Activated CD8-positive, alpha-beta T cell treated with anti-CD3 and anti-CD28 coated beads for 36 hours (primary cell): ENCODE data around the gene ITCH. TPM values are rescaled to one million over a fixed set of nuclear protein-coding genes. Genes with fewer than 3 reads are reported as not detected.

Experiments
- ATAC-seq: fragments of 200-7000 bp; cut with Tn5 transposase; one replicate; pipeline ENCODE4 v1.10.0; 2021; ENCODE audit warnings: mild to moderate bottlenecking, moderate library complexity
- CTCF ChIA-PET: fragments of 350-600 bp; sonication (Branson Sonifier 250); formaldehyde crosslinking; loops from one replicate; lab custom pipeline; 2021; ENCODE audit warnings: antibody characterized with exemption; lab: Charles Lee
- POLR2A ChIA-PET: fragments of 350-600 bp; sonication (Branson Sonifier 250); formaldehyde crosslinking; loops from one replicate; lab custom pipeline; 2021; ENCODE audit warnings: antibody characterized with exemption; lab: Charles Lee
- DNase-seq: peaks from one replicate; pipeline ENCODE4 v3.0.0-alpha.2; 2020
- H3K27ac Mint-ChIP-seq: one replicate; pipeline ENCODE4 v1.8.0; 2021; ENCODE audit warnings: mild to moderate bottlenecking, mixed read lengths
- H3K27me3 Mint-ChIP-seq: one replicate; pipeline ENCODE4 v1.8.0; 2021; ENCODE audit warnings: mixed read lengths
- H3K36me3 Mint-ChIP-seq: one replicate; pipeline ENCODE4 v1.8.0; 2021; ENCODE audit warnings: low read depth, mixed read lengths
- H3K4me1 Mint-ChIP-seq: one replicate; pipeline ENCODE4 v1.8.0; 2021; ENCODE audit warnings: low read depth, mixed read lengths
- H3K4me3 Mint-ChIP-seq: one replicate; pipeline ENCODE4 v1.8.0; 2021; ENCODE audit warnings: mild to moderate bottlenecking, moderate library complexity, mixed read lengths
- H3K9me3 Mint-ChIP-seq: one replicate; pipeline ENCODE4 v1.8.0; 2021; ENCODE audit warnings: mixed read lengths
- intact Hi-C: fragments of 100-400 bp; cut with micrococcal nuclease; formaldehyde crosslinking; loops from one replicate; pipeline ENCODE4 v1.10.0; 2022
- total RNA-seq, 2 experiments: library from RNA; stranded (reverse); gene quantifications; one replicate each; pipeline ENCODE4 v1.2.3, GENCODE V29; 2021
- TF ChIP-seq, protein P1 (sequence below): fragments of 200-600 bp; IDR thresholded peaks from one replicate; pipeline ENCODE4 v1.8.0; 2022; ENCODE audit warnings: antibody characterized with exemption, mild to moderate bottlenecking

ITCH gene
- total RNA-seq, 2 experiments from 2014 or later: 46.0 to 51.8 TPM

DNA sequence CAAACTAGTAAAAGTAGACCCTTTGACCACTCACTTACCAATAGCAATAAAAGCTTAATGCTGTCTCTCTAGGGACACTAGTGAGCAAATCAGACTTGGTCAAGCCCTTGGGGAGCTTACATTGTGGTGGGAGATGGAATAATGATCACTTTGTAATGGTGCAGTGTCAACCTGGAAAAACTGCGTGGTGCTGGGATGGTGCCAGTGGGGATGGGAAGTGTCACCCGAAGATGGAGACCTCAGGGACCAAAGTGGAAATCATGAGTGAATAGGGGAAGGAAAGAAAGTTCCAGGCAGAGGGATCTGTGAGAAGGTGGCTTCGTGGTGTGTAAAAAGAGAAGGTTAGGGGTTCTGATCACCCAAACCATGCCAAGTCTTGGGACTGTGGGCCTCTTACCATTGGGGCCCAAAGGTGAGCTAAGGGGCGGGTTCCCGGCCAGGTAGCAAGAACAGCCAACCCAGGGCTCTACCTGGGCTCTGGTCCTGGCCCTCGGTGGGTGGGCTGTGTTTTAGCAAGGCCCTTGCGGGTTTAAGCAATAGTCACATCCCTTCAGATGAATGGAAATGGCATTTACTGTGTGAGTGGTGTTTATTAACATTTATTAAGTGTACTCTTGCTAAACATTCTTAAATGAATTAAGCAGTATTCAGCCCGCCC is 168.7 kb downstream of the ITCH start:
- TF ChIP-seq, protein P1, sequence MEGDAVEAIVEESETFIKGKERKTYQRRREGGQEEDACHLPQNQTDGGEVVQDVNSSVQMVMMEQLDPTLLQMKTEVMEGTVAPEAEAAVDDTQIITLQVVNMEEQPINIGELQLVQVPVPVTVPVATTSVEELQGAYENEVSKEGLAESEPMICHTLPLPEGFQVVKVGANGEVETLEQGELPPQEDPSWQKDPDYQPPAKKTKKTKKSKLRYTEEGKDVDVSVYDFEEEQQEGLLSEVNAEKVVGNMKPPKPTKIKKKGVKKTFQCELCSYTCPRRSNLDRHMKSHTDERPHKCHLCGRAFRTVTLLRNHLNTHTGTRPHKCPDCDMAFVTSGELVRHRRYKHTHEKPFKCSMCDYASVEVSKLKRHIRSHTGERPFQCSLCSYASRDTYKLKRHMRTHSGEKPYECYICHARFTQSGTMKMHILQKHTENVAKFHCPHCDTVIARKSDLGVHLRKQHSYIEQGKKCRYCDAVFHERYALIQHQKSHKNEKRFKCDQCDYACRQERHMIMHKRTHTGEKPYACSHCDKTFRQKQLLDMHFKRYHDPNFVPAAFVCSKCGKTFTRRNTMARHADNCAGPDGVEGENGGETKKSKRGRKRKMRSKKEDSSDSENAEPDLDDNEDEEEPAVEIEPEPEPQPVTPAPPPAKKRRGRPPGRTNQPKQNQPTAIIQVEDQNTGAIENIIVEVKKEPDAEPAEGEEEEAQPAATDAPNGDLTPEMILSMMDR: no peak
- DNase-seq (no peak), ATAC-seq (no peak)
- no peak overlapping the region for H3K4me3 Mint-ChIP-seq
- peaks cover 13% of the 10 kb centered on the region for H3K36me3 Mint-ChIP-seq
- CTCF ChIA-PET: interaction anchor here (0.9 to 4.3 kb wide), 6 partner anchors 7 to 219 kb away, joined by 3 to 25 read pairs (median 9); no protein-coding TSS in a partner anchor
- H3K4me1 Mint-ChIP-seq: peaks cover 2% of the 10 kb centered on the region
- intact Hi-C loops: no loop called here
- POLR2A ChIA-PET: interaction anchor here (2.0 kb wide), 1 partner anchor 15 kb away, joined by 13 read pairs; the partner anchor contains the start of gene DYNLRB1
- H3K9me3 Mint-ChIP-seq: no peaks in the 10 kb centered on the region
- H3K27ac Mint-ChIP-seq: no peak overlapping the region
- no peaks in the 10 kb centered on the region for H3K27me3 Mint-ChIP-seq

DNA sequence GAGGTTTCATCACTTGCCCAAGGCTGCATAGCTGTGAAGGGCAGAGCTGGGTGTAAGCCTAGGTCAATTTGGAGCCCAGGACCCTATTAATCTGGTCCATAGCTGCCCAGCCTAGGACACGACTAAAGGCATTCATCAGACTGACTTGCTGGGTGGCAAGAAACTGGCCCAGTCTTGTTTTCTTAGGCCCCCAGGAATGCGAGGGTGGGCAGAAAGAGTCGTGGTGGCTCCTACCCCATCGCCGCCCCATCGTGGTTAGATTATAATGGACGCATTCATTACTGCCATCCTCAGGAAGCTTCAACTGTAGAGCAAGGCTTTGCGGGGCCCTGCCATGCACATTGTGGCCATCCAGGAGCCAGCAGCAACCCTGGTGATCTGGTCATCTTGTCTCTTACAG is 169.2 kb downstream of the ITCH start:
- intact Hi-C loops: no loop called here
- Mint-ChIP-seq H3K9me3 (no peaks in the 10 kb centered on the region), H3K36me3 (peaks cover 18% of the 10 kb centered on the region), H3K4me3 (no peak overlapping the region), H3K4me1 (peaks cover 2% of the 10 kb centered on the region), H3K27me3 (no peaks in the 10 kb centered on the region), H3K27ac (no peak overlapping the region)
- POLR2A ChIA-PET: no interaction called here
- DNase-seq (no peak), ATAC-seq (no peak)
- CTCF ChIA-PET: interaction anchor here (0.9 to 4.3 kb wide), 3 partner anchors 10 to 220 kb away, joined by 4 to 25 read pairs (median 14); no protein-coding TSS in a partner anchor
- TF ChIP-seq, protein P1: no peak

DNA sequence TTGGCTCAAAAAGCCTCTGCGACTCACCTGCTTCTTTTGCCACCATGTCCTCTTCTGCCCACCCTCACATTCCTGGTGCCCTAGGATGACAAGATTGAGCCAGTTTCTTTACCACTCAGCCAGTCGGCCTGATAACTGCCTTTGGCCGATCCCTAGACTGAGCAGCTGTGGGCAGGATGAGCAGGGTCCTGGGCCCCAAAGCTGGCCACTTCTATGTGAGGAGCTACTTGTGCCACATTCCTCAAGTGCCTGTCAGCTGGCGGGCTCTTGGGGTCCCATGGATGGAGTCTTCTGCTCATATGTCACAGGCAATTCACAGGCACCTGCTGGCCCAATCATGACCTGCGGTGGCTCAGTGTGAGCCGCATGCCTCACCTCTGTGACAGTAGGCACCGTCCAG is 169.7 kb downstream of the ITCH start:
- H3K36me3 Mint-ChIP-seq: peaks cover 15% of the 10 kb centered on the region
- peaks cover 2% of the 10 kb centered on the region for H3K4me1 Mint-ChIP-seq
- no peak for ATAC-seq
- H3K9me3 Mint-ChIP-seq: no peaks in the 10 kb centered on the region
- TF ChIP-seq, protein P1: no peak
- no peak for DNase-seq
- intact Hi-C loops: no loop called here
- ChIA-PET CTCF (interaction anchor here (0.9 to 4.3 kb wide), 2 partner anchors 10 to 220 kb away, joined by 4 to 25 read pairs; no protein-coding TSS in a partner anchor), POLR2A (no interaction called here)
- no peak overlapping the region for H3K27ac Mint-ChIP-seq
- no peak overlapping the region for H3K4me3 Mint-ChIP-seq
- no peaks in the 10 kb centered on the region for H3K27me3 Mint-ChIP-seq

DNA sequence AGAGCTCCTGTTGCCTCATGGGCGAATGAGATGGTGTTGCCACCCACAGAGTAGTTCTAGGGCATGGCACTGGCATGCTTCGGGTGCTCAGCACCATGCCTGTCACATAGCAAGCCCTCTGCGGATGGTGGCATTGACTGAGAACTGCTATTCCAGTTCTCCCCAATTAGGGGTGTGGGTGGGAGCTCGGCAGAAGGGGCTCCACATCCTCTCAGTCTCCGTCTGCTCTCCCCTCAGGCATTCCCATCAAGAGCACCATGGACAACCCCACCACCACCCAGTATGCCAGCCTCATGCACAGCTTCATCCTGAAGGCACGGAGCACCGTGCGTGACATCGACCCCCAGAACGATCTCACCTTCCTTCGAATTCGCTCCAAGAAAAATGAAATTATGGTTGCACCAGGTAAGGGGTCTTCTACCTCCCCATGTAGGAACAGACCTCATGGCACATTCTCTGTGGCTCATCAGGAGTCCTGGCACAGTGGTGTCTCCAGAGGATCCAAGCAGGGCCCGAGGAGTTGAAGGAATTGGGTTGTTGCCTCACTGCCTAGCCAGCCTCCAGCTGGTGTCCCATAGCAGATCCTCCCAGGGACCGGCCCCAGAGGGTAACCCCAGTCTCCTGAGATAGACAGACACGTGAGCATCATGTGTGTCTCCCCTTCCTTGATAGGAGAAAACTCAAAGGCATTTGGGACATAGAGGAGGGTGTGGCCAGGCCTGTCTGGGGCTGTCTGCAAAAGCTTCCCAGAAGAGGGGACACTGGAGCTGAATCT is 171.5 kb downstream of the ITCH start:
- DNase-seq (no peak), ATAC-seq (no peak)
- no peak overlapping the region for H3K27ac Mint-ChIP-seq
- peaks cover 2% of the 10 kb centered on the region for H3K4me1 Mint-ChIP-seq
- no peak overlapping the region for H3K4me3 Mint-ChIP-seq
- no peaks in the 10 kb centered on the region for H3K27me3 Mint-ChIP-seq
- no peaks in the 10 kb centered on the region for H3K9me3 Mint-ChIP-seq
- ChIA-PET POLR2A (no interaction called here), CTCF (interaction anchor here (1.5 kb wide), 1 partner anchor 222 kb away, joined by 6 read pairs; no protein-coding TSS in a partner anchor)
- intact Hi-C loops: loop anchor here (5.0 kb wide), 1 partner anchor 173 kb away; no protein-coding TSS in a partner anchor
- TF ChIP-seq, protein P1: no peak
- peaks cover 8% of the 10 kb centered on the region for H3K36me3 Mint-ChIP-seq
